Upper lobe of left lung (tissue), 6 donors: ENCODE results near the gene ZMYND8. TPM values are rescaled to one million over a fixed set of nuclear protein-coding genes. Genes with fewer than 3 reads are reported as not detected.
"Not testable (repeated sequence)": the region's sequence is repeated elsewhere in the genome, so short reads cannot be mapped to it uniquely, and the experiment has no call there.

Source experiments
- ATAC-seq, 2 donors: fragments of 200-7000 bp; cut with Tn5 transposase; one replicate each; pipeline ENCODE4 v1.9.1; 2022; ENCODE audit warnings: mild to moderate bottlenecking in 2 of 2, moderate library complexity in 2 of 2; ENCODE audit not compliant: low FRiP score in 2 of 2
- DNase-seq, 2 donors: peaks; one replicate each; pipeline ENCODE4 v3.0.0-alpha.2; 2019 to 2020
- H3K27ac ChIP-seq, 4 donors: fragments of 200-600 bp; sonication (generic); one replicate each; pipeline ENCODE4 v1.5.1; 2016 to 2019
- H3K27me3 ChIP-seq, 4 donors: fragments of 200-600 bp; sonication (generic); one replicate each; pipeline ENCODE4 v1.5.1; 2017 to 2019
- H3K36me3 ChIP-seq, 4 donors: fragments of 200-600 bp; sonication (generic); one replicate each; pipeline ENCODE4 v1.5.1; 2016 to 2019
- H3K4me1 ChIP-seq, 4 donors: fragments of 200-600 bp; sonication (generic); one replicate each; pipeline ENCODE4 v1.5.1; 2018 to 2019
- H3K4me3 ChIP-seq, 4 donors: fragments of 200-600 bp; sonication (generic); one replicate each; pipeline ENCODE4 v1.5.1; 2017 to 2019; ENCODE audit warnings: mild to moderate bottlenecking in 2 of 4, moderate library complexity in 1 of 4
- H3K9me3 ChIP-seq, 4 donors: fragments of 200-600 bp; sonication (generic); one replicate each; pipeline ENCODE4 v1.5.1; 2018 to 2019
- CTCF ChIP-seq, 6 experiments: fragments of 450-650 bp in 4 of 6; fragments of 200-600 bp in 2 of 6; sonication (generic) in 2 of 6; IDR thresholded peaks; one replicate each; pipeline ENCODE4 v1.5.1; 2016 to 2019; ENCODE audit warnings: antibody characterized with exemption in 6 of 6
- EP300 ChIP-seq, 4 donors: sonication (generic); formaldehyde crosslinking; IDR thresholded peaks; one replicate each; pipeline ENCODE4 v1.5.1; 2017; ENCODE audit warnings: antibody characterized with exemption in 4 of 4, control low read depth in 2 of 4
- POLR2A ChIP-seq, 4 donors: fragments of 450-650 bp; IDR thresholded peaks; one replicate each; pipeline ENCODE4 v1.5.1; 2016 to 2017; ENCODE audit warnings: antibody characterized with exemption in 4 of 4, mild to moderate bottlenecking in 2 of 4
- POLR2AphosphoS5 ChIP-seq, 2 donors: sonication (generic); formaldehyde crosslinking; IDR thresholded peaks; one replicate each; pipeline ENCODE4 v1.5.1; 2017; ENCODE audit warnings: antibody characterized with exemption in 2 of 2
- WGBS, 2 donors: methylation state at CpG; one replicate each; pipeline ENCODE4 v1.1.5; 2017 to 2018; 5-methylcytosine and 5-hydroxymethylcytosine counted together
- total RNA-seq, 6 donors: library from RNA; depleted of rRNA in 4 of 6; stranded (reverse); fragments of >200 nt in 4 of 6; gene quantifications; one replicate each; pipeline versions ENCODE4 v1.1.0 to v1.2.1, GENCODE V29; 2016 to 2021
- donor health status: DM: no; HTN: no; CAD: no; lungs with moderate emphysema.
- donor health status: DM: no; HTN: yes; CAD: no; lungs with severe emphysema.

Gene ZMYND8
- total RNA-seq, 6 donors from 2014 or later: 24.6 to 120 (median 51.8) TPM

DNA sequence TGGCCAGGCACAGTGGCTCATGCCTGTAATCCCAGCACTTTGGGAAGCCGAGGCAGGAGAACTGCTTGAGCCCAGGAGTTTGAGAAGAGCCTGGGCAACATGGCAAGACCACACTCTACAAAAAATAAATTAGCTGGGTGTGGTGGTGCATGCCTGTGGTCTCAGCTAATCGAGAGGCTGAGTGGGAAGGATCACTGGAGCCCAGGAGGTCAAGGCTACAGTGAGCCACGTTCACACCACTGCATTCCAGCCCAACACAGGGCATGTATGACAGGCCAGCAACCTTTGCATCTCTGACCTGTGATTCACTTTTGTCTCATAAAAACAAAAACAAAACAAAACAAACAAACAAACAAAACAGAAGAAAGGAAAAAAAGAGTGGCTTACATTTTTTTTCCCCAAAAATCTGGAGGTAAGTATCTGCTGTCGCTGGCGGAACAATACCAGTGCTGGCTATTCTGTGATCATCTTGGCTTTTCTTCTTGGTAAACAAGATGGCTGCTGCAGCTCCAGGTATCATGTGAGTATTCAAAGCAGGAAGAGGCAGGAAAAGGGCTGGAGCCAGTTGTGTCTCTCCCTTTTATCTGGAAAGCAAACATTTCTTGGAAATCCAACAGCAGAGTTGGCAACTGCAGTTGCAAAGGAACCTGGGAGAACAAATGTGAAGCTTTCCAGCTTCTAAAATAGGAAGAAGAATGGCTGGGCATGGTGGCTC is 40.4 kb upstream of the ZMYND8 start:
- no peak for DNase-seq
- H3K36me3 ChIP-seq: no peaks in the 10 kb centered on the region
- no peak for ATAC-seq
- no peak overlapping the region for H3K4me3 ChIP-seq
- H3K27ac ChIP-seq: no peak overlapping the region
- H3K4me1 ChIP-seq: peaks cover 0 to 7% (median 0%) of the 10 kb centered on the region in 4 donors
- H3K9me3 ChIP-seq: peaks cover 0 to 5% (median 0%) of the 10 kb centered on the region in 4 donors
- WGBS, 2 donors: 83 to 94% methylated on average over 5 of the region's 5 CpGs
- H3K27me3 ChIP-seq: no peaks in the 10 kb centered on the region
- TF ChIP-seq CTCF (IDR thresholded peaks at IDR 0.05) (no peak), EP300 (IDR thresholded peaks at IDR 0.05) (no peak), POLR2AphosphoS5 (IDR thresholded peaks at IDR 0.05) (no peak), POLR2A (IDR thresholded peaks at IDR 0.05) (no peak)

DNA sequence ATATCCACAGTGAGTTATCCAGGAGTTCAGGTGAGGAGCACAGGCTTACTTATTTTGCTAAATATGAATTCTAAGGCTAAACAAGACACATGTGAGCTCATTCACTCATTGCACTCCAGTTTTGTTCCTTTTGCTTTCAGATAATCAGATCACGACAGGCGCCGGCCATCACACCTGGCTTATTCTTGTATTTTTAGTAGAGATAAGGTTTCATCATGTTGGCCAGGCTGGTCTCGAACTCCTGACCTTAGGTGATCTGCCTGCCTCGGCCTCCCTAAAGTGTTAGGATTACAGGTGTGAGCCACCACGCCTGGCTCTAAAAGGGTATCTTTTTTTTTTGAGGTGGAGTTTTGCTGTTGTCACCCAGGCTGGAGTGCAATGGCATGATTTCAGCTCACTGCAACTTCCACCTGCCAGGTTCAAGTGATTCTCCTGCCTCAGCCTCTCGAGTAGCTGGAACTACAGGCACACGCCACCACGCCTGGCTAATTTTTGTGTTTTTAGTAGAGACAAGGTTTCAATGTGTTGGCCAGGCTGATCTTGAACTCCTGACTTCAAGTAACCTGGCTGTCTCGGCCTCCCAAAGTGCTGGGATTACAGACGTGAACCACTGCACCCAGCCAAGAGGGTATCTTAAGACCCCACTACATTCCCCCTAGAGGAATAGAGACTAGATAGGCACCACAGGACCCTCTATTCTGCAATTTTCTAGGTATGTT is 37.5 kb upstream of the ZMYND8 start:
- H3K9me3 ChIP-seq, H3K36me3 ChIP-seq, H3K4me3 ChIP-seq, DNase-seq, H3K4me1 ChIP-seq, H3K27ac ChIP-seq, ATAC-seq, H3K27me3 ChIP-seq: not testable (repeated sequence)
- WGBS, 2 donors: 95 to 99% methylated on average over 11 of the region's 11 CpGs

DNA sequence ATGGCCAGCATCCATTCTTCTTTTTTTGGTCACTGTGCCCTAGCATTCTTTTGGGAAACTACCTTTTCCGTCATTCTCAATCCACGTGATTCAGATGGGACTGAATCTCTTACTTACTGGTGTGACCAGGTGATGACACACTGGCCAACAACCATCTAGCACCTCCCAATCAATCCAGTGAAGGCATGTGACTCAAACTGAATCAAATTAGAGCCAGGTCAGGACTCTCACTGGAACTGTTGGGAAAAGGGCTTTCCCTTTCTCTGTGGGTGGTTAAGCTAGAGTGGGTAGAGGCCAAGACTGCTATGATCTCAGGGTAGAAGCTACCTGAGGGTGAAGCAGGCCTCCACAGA is 36.2 kb upstream of the ZMYND8 start:
- WGBS, 2 donors: 89 to 94% methylated on average over 2 of the region's 2 CpGs

DNA sequence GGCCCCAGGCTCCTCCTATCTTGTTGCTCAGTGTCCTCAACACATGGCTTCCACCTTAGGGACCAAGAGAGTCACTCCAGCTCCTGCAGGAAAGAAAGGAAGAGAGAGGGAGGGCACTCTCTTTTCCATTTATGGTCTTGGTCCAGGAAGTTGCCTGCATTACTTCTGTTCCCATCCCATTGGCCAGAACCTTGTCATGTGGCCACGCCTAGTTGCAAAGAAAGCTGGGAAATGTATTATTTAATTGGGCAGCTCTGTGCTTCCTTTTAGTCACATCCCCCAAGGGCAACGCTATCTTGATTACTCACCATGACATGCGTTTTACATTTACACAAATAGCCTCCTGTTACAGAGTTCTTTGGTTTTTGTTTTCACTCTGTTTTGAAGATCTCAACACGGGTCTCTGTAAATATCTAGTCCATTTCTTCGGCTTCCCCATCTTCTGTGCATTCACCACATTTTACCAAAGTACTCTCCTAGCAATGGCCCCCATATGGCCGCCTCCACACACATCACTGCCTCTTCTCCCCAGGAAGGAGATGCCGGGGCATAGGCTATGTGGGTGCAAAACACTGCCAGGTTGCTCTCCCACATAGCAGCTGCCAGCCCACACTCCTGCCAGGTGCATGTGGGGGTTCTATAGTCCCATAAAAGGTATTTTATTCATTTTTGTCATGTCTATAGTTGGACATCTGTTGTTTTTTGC is 35.7 kb upstream of the ZMYND8 start:
- peak overlapping the region in 2 of 4 donors; percentile 3 to 23 for H3K27ac ChIP-seq
- peak; percentile 53 to 91 for ATAC-seq
- H3K9me3 ChIP-seq: no peaks in the 10 kb centered on the region
- WGBS, 2 donors: 80 to 81% methylated on average over 7 of the region's 7 CpGs
- TF ChIP-seq EP300 (IDR thresholded peaks at IDR 0.05) (no peak), POLR2A (IDR thresholded peaks at IDR 0.05) (no peak)
- H3K4me1 ChIP-seq: no peaks in the 10 kb centered on the region
- no peaks in the 10 kb centered on the region for H3K36me3 ChIP-seq
- peak in 1 of 2 donors; percentile 46 for DNase-seq
- no peak overlapping the region for H3K4me3 ChIP-seq
- H3K27me3 ChIP-seq: no peaks in the 10 kb centered on the region

More for the DNA sequence above, 36.2 kb upstream of the ZMYND8 start:
- no peak for DNase-seq
- H3K27me3 ChIP-seq: no peaks in the 10 kb centered on the region
- peak overlapping the region in 1 of 4 donors; percentile 3 for H3K27ac ChIP-seq
- H3K36me3 ChIP-seq: no peaks in the 10 kb centered on the region
- no peak for ATAC-seq
- peaks cover 0 to 3% (median 0%) of the 10 kb centered on the region in 4 donors for H3K4me1 ChIP-seq
- H3K4me3 ChIP-seq: no peak overlapping the region
- TF ChIP-seq EP300 (IDR thresholded peaks at IDR 0.05) (no peak), POLR2A (IDR thresholded peaks at IDR 0.05) (no peak), CTCF (IDR thresholded peaks at IDR 0.05) (no peak), POLR2AphosphoS5 (IDR thresholded peaks at IDR 0.05) (no peak)
- H3K9me3 ChIP-seq: no peaks in the 10 kb centered on the region

GRCh38 chr20:47391276-47392010 is 34.9 kb upstream of the ZMYND8 start:
- Histone ChIP-seq H3K27me3 (no peaks in the 10 kb centered on the region), H3K4me3 (no peak overlapping the region), H3K4me1 (no peaks in the 10 kb centered on the region), H3K36me3 (no peaks in the 10 kb centered on the region), H3K9me3 (no peaks in the 10 kb centered on the region), H3K27ac (peak overlapping the region in 1 of 4 donors; percentile 3)
- WGBS, 2 donors: 87 to 99% methylated on average over 6 of the region's 6 CpGs
- no peak for DNase-seq
- TF ChIP-seq EP300 (IDR thresholded peaks at IDR 0.05) (no peak), CTCF (IDR thresholded peaks at IDR 0.05) (no peak), POLR2AphosphoS5 (IDR thresholded peaks at IDR 0.05) (no peak), POLR2A (IDR thresholded peaks at IDR 0.05) (no peak)
- no peak for ATAC-seq
